ENCODE measurements around the gene ZCCHC12. TPM values are rescaled to one million over a fixed set of nuclear protein-coding genes. Genes with fewer than 3 reads are reported as not detected.

The ZCCHC12 gene
- total RNA-seq, 2 experiments from 2014 or later: not detected

- no peaks in the 10 kb centered on the region for H3K27me3 Mint-ChIP-seq
- ChIA-PET POLR2A (no interaction called here), CTCF (interaction anchor here (1.1 to 1.5 kb wide), 2 partner anchors 15 to 213 kb away, joined by 3 read pairs; no protein-coding TSS in a partner anchor)
- H3K27ac Mint-ChIP-seq: no peak overlapping the region
- H3K36me3 Mint-ChIP-seq (ENCODE audit: low read depth): no peaks in the 10 kb centered on the region
- no peaks in the 10 kb centered on the region for H3K9me3 Mint-ChIP-seq
- no peak for DNase-seq
- H3K4me3 Mint-ChIP-seq: no peak overlapping the region
- H3K4me1 Mint-ChIP-seq: no peaks in the 10 kb centered on the region
Measured at GRCh38 chrX:118853596-118853995, 30.0 kb downstream of the ZCCHC12 start.

GRCh38 chrX:118855681-118856310 lies 32.2 kb downstream of the ZCCHC12 start:
- H3K9me3 Mint-ChIP-seq: no peaks in the 10 kb centered on the region
- H3K27ac Mint-ChIP-seq: no peak overlapping the region
- no peaks in the 10 kb centered on the region for H3K36me3 Mint-ChIP-seq (ENCODE audit: low read depth)
- no peak for DNase-seq
- POLR2A ChIA-PET: no interaction called here
- CTCF ChIA-PET: no interaction called here
- H3K27me3 Mint-ChIP-seq: no peaks in the 10 kb centered on the region
- no peak overlapping the region for H3K4me3 Mint-ChIP-seq
- no peaks in the 10 kb centered on the region for H3K4me1 Mint-ChIP-seq

- H3K4me1 Mint-ChIP-seq: no peaks in the 10 kb centered on the region
- no peak overlapping the region for H3K27ac Mint-ChIP-seq
- POLR2A ChIA-PET: no interaction called here
- H3K27me3 Mint-ChIP-seq: no peaks in the 10 kb centered on the region
- CTCF ChIA-PET: no interaction called here
- H3K9me3 Mint-ChIP-seq: no peaks in the 10 kb centered on the region
- no peaks in the 10 kb centered on the region for H3K36me3 Mint-ChIP-seq (ENCODE audit: low read depth)
- no peak overlapping the region for H3K4me3 Mint-ChIP-seq
- no peak for DNase-seq
Measured at GRCh38 chrX:118857006-118857405, 33.4 kb downstream of the ZCCHC12 start.

GRCh38 chrX:118861338-118861737 lies 37.7 kb downstream of the ZCCHC12 start:
- ChIA-PET CTCF (no interaction called here), POLR2A (no interaction called here)
- Mint-ChIP-seq H3K27me3 (peaks cover under 1% of the 10 kb centered on the region), H3K27ac (no peak overlapping the region), H3K36me3 (ENCODE audit: low read depth) (no peaks in the 10 kb centered on the region), H3K9me3 (no peaks in the 10 kb centered on the region), H3K4me3 (no peak overlapping the region), H3K4me1 (no peaks in the 10 kb centered on the region)
- DNase-seq: no peak

- no peak for DNase-seq
- Mint-ChIP-seq H3K4me1 (no peaks in the 10 kb centered on the region), H3K4me3 (no peak overlapping the region), H3K27me3 (peaks cover 5% of the 10 kb centered on the region), H3K27ac (no peak overlapping the region), H3K9me3 (no peaks in the 10 kb centered on the region), H3K36me3 (ENCODE audit: low read depth) (no peaks in the 10 kb centered on the region)
- ChIA-PET CTCF (no interaction called here), POLR2A (no interaction called here)
Measured at GRCh38 chrX:118862091-118862490, 38.5 kb downstream of the ZCCHC12 start.

GRCh38 chrX:118862979-118863378 lies 39.4 kb downstream of the ZCCHC12 start:
- peaks cover 5% of the 10 kb centered on the region for H3K27me3 Mint-ChIP-seq
- no peak overlapping the region for H3K27ac Mint-ChIP-seq
- no peak for DNase-seq
- H3K4me3 Mint-ChIP-seq: no peak overlapping the region
- H3K36me3 Mint-ChIP-seq (ENCODE audit: low read depth): no peaks in the 10 kb centered on the region
- no peaks in the 10 kb centered on the region for H3K9me3 Mint-ChIP-seq
- POLR2A ChIA-PET: no interaction called here
- no peaks in the 10 kb centered on the region for H3K4me1 Mint-ChIP-seq
- CTCF ChIA-PET: no interaction called here

- peaks cover 5% of the 10 kb centered on the region for H3K27me3 Mint-ChIP-seq
- H3K27ac Mint-ChIP-seq: no peak overlapping the region
- no peak overlapping the region for H3K4me3 Mint-ChIP-seq
- POLR2A ChIA-PET: no interaction called here
- H3K4me1 Mint-ChIP-seq: no peaks in the 10 kb centered on the region
- H3K9me3 Mint-ChIP-seq: no peaks in the 10 kb centered on the region
- no peak for DNase-seq
- CTCF ChIA-PET: no interaction called here
- H3K36me3 Mint-ChIP-seq (ENCODE audit: low read depth): no peaks in the 10 kb centered on the region
Measured at GRCh38 chrX:118864063-118864635, 40.5 kb downstream of the ZCCHC12 start.

- peaks cover 5% of the 10 kb centered on the region for H3K27me3 Mint-ChIP-seq
- DNase-seq: no peak
- H3K4me3 Mint-ChIP-seq: no peak overlapping the region
- ChIA-PET CTCF (no interaction called here), POLR2A (no interaction called here)
- H3K4me1 Mint-ChIP-seq: no peaks in the 10 kb centered on the region
- no peaks in the 10 kb centered on the region for H3K9me3 Mint-ChIP-seq
- no peaks in the 10 kb centered on the region for H3K36me3 Mint-ChIP-seq (ENCODE audit: low read depth)
- H3K27ac Mint-ChIP-seq: no peak overlapping the region
Measured at GRCh38 chrX:118865231-118865630, 41.6 kb downstream of the ZCCHC12 start.

- Mint-ChIP-seq H3K4me3 (no peak overlapping the region), H3K4me1 (no peaks in the 10 kb centered on the region), H3K27me3 (peaks cover 5% of the 10 kb centered on the region), H3K9me3 (no peaks in the 10 kb centered on the region), H3K36me3 (ENCODE audit: low read depth) (no peaks in the 10 kb centered on the region), H3K27ac (no peak overlapping the region)
- POLR2A ChIA-PET: no interaction called here
- CTCF ChIA-PET: no interaction called here
- no peak for DNase-seq
Measured at GRCh38 chrX:118867251-118867650, 43.6 kb downstream of the ZCCHC12 start.

- Mint-ChIP-seq H3K27me3 (no peaks in the 10 kb centered on the region), H3K27ac (no peak overlapping the region), H3K4me1 (no peaks in the 10 kb centered on the region), H3K4me3 (no peak overlapping the region), H3K36me3 (ENCODE audit: low read depth) (no peaks in the 10 kb centered on the region), H3K9me3 (no peaks in the 10 kb centered on the region)
- no peak for DNase-seq
- ChIA-PET POLR2A (interaction anchor here (0.5 kb wide), 1 partner anchor 185 kb away, joined by 3 read pairs; no protein-coding TSS in a partner anchor), CTCF (no interaction called here)
Measured at GRCh38 chrX:118872102-118872566, 48.5 kb downstream of the ZCCHC12 start.

Other genes with a start within 250 kb of the ZCCHC12 start
- under 1 TPM in 1 of 2 experiments, not detected in 1; 0.04 TPM for gene IL13RA1, start 96.2 kb upstream of the ZCCHC12 start, total RNA-seq
- under 1 TPM; 0.29 to 0.35 TPM for gene LONRF3, start 150.8 kb downstream of the ZCCHC12 start, total RNA-seq
- gene CT47C1, start 249.2 kb downstream of the ZCCHC12 start, total RNA-seq: not detected

Data from activated CD4-positive, alpha-beta T cell treated with anti-CD3 and anti-CD28 coated beads, Interleukin-2, amount 10 ng/mL, durations not matched to agents 7 days and 5 days (primary cell).